Nephron (organoid): Measurements from ENCODE around the gene FFAR1.
A peak's percentile ranks its signal among the peaks of the same experiment; 100 is the strongest.

ENCODE experiments used
- H3K27ac Mint-ChIP-seq, 3 experiments: 2 replicates each; pipeline ENCODE4 v1.8.0; 2020; ENCODE audit warnings: mixed read lengths in 3 of 3, mild to moderate bottlenecking in 2 of 3, moderate library complexity in 1 of 3
- H3K27me3 Mint-ChIP-seq: 2 replicates; pipeline ENCODE4 v1.8.0; 2021; ENCODE audit warnings: low read depth, mild to moderate bottlenecking, moderate library complexity, mixed read lengths
- H3K36me3 Mint-ChIP-seq: 2 replicates; pipeline ENCODE4 v1.8.0; 2020; ENCODE audit warnings: low read depth, mixed read lengths
- H3K4me1 Mint-ChIP-seq: 2 replicates; pipeline ENCODE4 v1.8.0; 2020; ENCODE audit warnings: mixed read lengths
- H3K4me3 Mint-ChIP-seq, 3 experiments: 2 replicates each; pipeline ENCODE4 v1.8.0; 2020; ENCODE audit warnings: mild to moderate bottlenecking in 3 of 3, mixed read lengths in 3 of 3, moderate library complexity in 2 of 3
- H3K9me3 Mint-ChIP-seq: 2 replicates; pipeline ENCODE4 v1.8.0; 2020; ENCODE audit warnings: mixed read lengths
- CTCF ChIP-seq, 3 experiments: fragments of 200-600 bp; sonication (generic); IDR thresholded peaks; one replicate each; pipeline ENCODE4 v1.5.0; 2021; ENCODE audit warnings: antibody characterized with exemption in 3 of 3; ENCODE audit not compliant: unreplicated experiment in 3 of 3

Gene FFAR1

DNA sequence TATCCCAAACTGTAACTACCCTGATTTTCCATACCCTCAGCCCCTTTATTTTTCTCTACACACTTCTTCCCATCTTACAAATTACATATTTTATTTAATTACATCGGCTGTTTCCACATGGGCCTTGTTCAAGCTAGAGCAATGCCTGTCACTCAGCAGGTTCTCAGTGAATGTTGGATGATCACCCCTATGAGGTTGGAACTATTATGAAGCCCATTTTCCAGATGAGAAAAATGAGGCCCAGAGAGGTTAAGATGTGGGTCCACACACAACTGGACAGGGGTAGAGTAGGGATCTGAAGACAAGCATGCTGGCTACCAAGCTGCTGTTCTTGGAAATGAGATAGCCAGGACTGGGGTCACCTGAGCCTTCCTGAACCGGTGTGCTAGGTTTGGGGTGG, 45.7 kb upstream of the FFAR1 start:
- peak overlapping the region in 1 of 3 experiments; percentile 8 for H3K27ac Mint-ChIP-seq
- peaks cover 5% of the 10 kb centered on the region for H3K4me1 Mint-ChIP-seq
- no peaks in the 10 kb centered on the region for H3K9me3 Mint-ChIP-seq
- no peak for TF ChIP-seq CTCF (IDR thresholded peaks at IDR 0.05; ENCODE audit: unreplicated experiment in 3 of 3)
- no peaks in the 10 kb centered on the region for H3K36me3 Mint-ChIP-seq
- H3K4me3 Mint-ChIP-seq = no peak overlapping the region
- H3K27me3 Mint-ChIP-seq = no peaks in the 10 kb centered on the region

DNA sequence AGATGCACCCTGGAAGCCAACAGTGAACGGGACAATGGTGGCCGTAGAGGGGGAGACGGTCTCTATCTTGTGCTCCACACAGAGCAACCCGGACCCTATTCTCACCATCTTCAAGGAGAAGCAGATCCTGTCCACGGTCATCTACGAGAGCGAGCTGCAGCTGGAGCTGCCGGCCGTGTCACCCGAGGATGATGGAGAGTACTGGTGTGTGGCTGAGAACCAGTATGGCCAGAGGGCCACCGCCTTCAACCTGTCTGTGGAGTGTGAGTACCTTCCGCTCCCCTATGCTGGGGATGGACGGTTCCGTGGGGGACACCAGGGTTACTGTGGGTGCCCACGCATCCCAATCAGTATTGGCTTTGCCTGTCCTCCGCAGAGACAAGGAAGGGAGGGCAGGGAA, 45.3 kb upstream of the FFAR1 start:
- Mint-ChIP-seq H3K9me3 (no peaks in the 10 kb centered on the region), H3K27me3 (no peaks in the 10 kb centered on the region), H3K36me3 (no peaks in the 10 kb centered on the region), H3K4me3 (no peak overlapping the region), H3K27ac (peak overlapping the region in 1 of 3 experiments; percentile 8), H3K4me1 (peaks cover 9% of the 10 kb centered on the region)
- TF ChIP-seq CTCF (IDR thresholded peaks at IDR 0.05; ENCODE audit: unreplicated experiment in 3 of 3) = no peak

- H3K36me3 Mint-ChIP-seq = no peaks in the 10 kb centered on the region
- no peak for TF ChIP-seq CTCF (IDR thresholded peaks at IDR 0.05; ENCODE audit: unreplicated experiment in 3 of 3)
- no peaks in the 10 kb centered on the region for H3K9me3 Mint-ChIP-seq
- peaks cover 19% of the 10 kb centered on the region for H3K4me1 Mint-ChIP-seq
- H3K4me3 Mint-ChIP-seq = no peak overlapping the region
- peak overlapping the region in 2 of 3 experiments; percentile 1 to 13 for H3K27ac Mint-ChIP-seq
- H3K27me3 Mint-ChIP-seq = no peaks in the 10 kb centered on the region
Observed at GRCh38 chr19:35303357-35303915, 44.3 kb upstream of the FFAR1 start.

DNA sequence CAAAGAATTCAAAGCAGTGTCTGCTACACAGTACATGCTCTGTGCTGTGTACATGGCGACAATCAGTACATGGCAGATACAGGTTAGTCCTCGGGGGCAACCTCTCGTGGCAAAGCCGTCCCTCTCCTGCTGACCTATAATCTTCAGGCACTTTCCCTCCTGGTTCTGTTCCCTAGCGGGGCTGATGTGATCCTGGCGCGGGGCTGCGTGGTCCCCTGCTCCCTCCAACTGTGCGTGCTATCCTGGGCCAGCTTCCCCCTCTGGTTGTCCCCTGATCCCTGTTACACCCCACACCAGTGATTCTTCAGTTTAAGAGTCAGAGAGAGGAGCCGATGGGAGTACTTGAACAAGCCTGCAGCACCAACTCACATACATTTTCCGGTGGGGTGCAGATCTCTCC, 43.7 kb upstream of the FFAR1 start:
- H3K27ac Mint-ChIP-seq = peak overlapping the region; percentile 1 to 36 (median 13)
- H3K4me3 Mint-ChIP-seq = no peak overlapping the region
- no peaks in the 10 kb centered on the region for H3K27me3 Mint-ChIP-seq
- H3K36me3 Mint-ChIP-seq = no peaks in the 10 kb centered on the region
- H3K4me1 Mint-ChIP-seq = peaks cover 24% of the 10 kb centered on the region
- TF ChIP-seq CTCF (IDR thresholded peaks at IDR 0.05; ENCODE audit: unreplicated experiment in 3 of 3) = no peak
- no peaks in the 10 kb centered on the region for H3K9me3 Mint-ChIP-seq

DNA sequence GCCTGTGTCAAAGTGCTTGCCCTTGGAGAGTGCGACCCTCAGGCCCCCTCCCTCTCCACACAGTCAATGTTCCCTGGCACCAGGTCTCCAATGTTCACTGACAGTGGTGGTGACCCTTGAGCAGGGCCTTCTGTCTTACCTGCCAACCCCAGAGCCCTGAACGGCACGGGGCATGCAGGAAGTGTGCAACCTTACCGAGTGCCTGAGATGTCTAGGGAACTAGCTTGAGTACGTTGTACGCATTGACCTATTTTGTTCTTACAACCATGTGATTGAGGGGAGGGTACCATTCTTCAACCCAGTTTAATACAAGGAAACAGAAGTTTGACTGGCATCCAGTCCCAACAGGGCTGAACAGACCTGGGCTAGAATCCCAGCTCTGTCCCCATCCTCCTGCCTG, 42.5 kb upstream of the FFAR1 start:
- peaks cover 33% of the 10 kb centered on the region for H3K4me1 Mint-ChIP-seq
- peak overlapping the region in 2 of 3 experiments; percentile 62 to 76 for H3K27ac Mint-ChIP-seq
- no peaks in the 10 kb centered on the region for H3K9me3 Mint-ChIP-seq

More for the DNA sequence above, 42.5 kb upstream of the FFAR1 start:
- no peak for TF ChIP-seq CTCF (IDR thresholded peaks at IDR 0.05; ENCODE audit: unreplicated experiment in 3 of 3)
- H3K27me3 Mint-ChIP-seq = no peaks in the 10 kb centered on the region
- no peaks in the 10 kb centered on the region for H3K36me3 Mint-ChIP-seq
- no peak overlapping the region for H3K4me3 Mint-ChIP-seq
